ENCODE results near the gene SOX5.

SOX5 gene

GRCh38 chr12:23949348-23950209 lies at the start of gene SOX5:
Gene SOX5 (minus strand): TSS chr12:23949670. CDS start chr12:23949601, 69 bp downstream.
- no peak for DNase-seq

DNA sequence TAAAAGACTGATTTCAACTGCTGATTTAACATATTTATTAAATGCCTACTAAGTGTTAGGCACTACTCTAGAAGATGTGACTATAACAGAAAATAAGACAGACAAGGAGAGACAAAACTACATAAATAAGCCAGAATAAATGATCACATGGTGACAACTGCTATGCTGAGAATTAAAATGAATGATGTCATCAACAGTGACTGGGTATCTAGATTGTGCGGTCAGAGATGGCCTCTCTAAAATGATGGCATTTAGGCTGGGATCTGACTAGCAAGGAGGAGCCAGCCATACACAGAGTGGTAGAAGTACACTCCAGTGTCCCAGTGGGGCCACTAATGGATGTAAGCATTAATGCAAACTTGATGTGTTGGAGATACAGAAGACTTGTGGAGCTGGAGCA lies 37.6 kb upstream of the SOX5 start:
- no peak for DNase-seq

DNA sequence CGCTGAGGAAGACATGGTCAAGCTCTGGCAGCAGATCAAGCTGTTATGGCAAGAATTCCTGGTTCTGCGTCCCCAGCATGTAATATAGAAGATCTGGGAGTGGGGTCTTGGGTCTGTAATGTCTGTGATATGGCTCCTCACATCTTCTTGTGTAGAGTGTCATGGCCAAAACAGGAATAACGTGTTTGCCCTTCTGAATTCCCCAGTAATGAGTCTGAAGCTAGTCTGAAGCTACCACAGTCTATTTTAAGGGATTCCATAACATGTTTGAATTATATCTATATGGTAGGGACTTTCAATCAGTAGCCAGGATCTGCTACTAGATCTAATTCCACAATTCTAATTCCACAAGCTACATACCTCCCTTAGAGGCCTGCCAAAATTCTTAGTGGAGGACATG lies 31.4 kb upstream of the SOX5 start:
- DNase-seq, result no peak

DNA sequence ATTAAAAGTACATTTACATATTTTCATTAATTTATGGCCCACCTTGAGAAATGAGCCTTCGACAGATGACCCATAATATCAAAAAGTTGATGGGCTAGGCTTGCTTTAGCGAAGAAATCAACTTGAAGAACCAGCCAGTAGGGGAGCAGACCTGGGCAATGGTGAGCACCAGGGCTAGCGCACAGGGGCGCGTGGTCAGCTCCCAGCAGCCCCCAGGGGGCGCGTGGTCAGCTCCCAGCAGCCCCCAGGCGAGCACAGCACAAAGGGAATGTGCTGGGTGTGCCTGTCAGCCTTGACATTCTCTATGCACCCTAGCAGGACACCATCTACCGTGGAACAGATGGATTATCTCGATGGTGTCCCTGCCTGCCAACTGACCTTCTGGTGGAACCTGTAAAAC lies 15.3 kb upstream of the SOX5 start:
- no peak for DNase-seq

GRCh38 chr12:23959826-23960225 lies 10.4 kb upstream of the SOX5 start:
- DNase-seq, result no peak

DNA sequence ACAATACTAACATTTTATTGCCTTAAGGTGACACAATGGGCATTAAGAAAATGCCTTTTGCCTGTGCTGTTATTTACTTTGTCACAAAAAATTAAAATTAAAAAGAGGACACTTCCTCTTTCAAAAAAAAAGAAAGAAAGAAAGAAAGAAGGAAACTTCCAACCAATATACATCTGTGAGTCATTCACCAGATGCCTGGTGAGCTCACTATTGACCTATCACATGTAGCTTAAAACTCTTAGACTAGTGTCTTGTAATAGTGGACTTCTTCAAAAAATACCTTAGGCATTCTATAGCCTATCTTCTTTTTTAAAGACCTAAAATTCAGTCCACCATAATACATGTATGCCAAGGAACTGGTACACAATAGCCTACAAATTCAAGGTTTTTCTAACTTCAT lies 4.9 kb upstream of the SOX5 start:
- DNase-seq, result no peak

- no peak for DNase-seq
Observed at GRCh38 chr12:23952071-23952470, 2.6 kb upstream of the SOX5 start.

GRCh38 chr12:23950775-23951451 lies 1.4 kb upstream of the SOX5 start:
- no peak for DNase-seq

GRCh38 chr12:23950210-23950774 lies 822 bp upstream of the SOX5 start:
- no peak for DNase-seq

DNA sequence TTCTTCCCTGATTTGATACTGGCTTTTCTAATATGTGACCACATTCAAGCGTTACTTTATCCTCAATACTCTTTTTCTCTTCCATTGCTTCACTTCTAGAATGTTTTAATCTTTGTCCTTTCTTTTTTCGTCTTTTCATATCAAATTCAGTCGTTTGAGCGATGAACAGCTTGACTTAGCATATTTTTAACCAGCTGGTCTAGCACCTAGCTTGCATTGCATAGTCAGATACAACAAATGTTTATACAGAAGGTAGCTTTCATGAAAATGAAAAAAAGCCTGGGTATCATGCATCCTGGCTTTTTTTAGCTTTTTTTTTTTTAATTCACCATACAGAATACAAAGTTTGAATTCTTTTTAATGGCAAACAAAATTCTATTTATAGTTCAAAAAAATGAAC lies 1.2 kb downstream of the SOX5 start:
- no peak for DNase-seq

- DNase-seq, result no peak
Observed at GRCh38 chr12:23947395-23947794, 2.1 kb downstream of the SOX5 start.

DNA sequence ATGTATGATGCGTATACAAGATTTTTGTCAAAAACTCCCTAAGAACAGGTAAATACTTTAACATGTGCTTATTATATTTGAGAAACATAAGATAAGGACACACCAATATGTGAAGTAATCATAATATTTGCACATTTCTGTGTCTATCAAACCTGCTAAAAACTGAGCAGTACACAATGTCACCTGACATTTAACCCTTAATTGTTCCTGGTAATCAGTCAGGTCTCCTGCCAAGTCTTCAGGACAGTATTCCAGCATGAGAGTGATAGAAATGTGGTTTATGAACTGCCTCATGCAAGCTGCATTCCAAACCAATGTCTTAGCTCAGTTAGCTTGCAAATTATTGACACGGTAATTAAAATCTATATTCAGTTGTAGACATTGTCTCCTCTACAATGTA lies 4.2 kb downstream of the SOX5 start:
- no peak for DNase-seq

- DNase-seq, result no peak
Observed at GRCh38 chr12:23944067-23944466, 5.4 kb downstream of the SOX5 start.

DNA sequence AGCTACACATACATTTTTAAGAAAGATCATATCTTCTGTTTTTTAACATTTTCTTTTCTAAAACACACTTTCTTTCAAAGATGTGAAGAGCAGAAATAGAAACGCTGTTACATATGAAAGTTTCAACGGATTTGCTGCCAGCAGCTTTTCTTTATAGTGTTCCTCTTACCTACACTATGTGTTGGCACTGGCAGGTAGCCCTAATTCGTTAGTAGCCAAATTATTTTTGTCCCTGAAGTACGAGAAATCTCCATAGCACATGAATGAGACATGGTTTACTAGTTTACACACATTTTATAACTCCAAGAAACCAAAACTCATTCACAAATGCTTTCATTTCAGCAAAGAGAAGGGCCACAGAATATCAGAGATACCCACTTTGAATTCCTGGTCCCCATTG lies 6.6 kb downstream of the SOX5 start:
- no peak for DNase-seq

DNA sequence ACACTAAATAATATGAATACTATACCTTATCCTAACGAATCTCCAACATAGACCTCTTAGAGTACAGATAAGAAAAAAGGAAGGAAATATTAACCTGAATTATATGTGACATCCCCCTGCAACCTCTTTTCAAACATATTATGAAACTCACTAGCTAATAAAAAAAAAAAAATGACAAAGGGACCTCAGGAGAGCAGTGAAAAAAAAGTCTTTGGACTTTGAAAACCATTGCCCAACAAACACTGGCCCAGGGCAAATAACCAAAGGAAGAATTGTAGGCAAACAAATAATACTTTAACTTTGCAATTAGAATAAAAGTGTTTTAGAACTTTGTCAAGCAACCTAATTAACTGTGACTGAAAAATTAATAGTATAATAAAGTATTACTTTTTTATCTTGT lies 7.7 kb downstream of the SOX5 start:
- no peak for DNase-seq

DNA sequence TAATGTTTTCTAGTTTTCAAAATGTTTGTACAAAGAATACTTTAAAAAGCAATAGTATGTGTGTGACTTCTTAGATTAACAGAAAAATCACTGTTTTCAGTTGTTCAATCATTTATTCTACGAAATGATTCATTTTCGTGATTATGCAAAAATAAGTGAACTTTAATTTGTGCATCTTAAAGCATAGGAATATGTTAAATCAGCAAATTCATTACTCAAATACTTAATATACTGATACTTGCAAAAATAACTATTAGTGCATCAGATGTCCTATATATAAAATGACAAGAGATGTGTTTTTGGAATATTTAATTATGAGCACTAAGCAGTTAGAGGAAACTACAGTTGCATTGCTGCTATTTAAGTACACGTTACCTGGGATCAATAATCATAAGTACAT lies 11.0 kb downstream of the SOX5 start:
- DNase-seq, result no peak

DNA sequence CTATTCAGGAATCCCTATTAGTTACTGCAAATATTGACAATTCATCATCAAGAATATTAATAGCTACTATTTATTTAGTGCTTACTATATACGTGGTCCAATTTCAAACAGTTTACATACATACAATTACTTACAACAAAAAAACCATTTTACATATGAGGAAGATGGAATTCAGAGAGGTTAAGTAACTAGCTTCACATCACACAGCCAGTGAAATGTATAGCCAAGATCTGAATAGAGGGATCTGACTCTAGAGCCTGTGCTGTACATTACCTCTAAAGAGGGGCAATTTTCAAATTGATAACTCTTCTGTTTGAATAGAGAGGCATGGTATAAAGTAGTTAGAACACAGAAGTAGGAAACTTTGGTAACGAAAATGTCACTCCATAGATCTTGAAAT lies 18.3 kb downstream of the SOX5 start:
- DNase-seq, result no peak

DNA sequence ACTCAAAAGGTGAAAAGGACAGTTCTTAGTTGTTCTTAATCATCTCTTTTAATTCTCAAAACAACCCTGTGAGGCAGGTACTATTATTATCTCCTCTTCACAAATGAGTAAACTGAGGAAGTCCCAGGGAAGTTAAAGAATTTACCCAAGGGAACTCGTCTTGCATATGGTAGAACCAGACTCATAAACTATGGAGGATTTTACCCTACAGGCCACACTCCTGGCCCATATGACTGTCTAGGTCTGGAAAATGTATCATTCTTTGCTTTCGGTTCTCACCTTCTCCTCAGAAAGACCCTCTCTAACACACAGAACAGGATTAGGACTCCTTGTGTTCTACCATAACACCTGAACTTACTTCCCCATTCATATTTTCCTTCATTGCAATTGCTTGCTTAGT lies 18.9 kb downstream of the SOX5 start:
- no peak for DNase-seq

- DNase-seq, result no peak
Observed at GRCh38 chr12:23929906-23930305, 19.6 kb downstream of the SOX5 start.

GRCh38 chr12:23927907-23928306 lies 21.6 kb downstream of the SOX5 start:
- DNase-seq, result no peak

DNA sequence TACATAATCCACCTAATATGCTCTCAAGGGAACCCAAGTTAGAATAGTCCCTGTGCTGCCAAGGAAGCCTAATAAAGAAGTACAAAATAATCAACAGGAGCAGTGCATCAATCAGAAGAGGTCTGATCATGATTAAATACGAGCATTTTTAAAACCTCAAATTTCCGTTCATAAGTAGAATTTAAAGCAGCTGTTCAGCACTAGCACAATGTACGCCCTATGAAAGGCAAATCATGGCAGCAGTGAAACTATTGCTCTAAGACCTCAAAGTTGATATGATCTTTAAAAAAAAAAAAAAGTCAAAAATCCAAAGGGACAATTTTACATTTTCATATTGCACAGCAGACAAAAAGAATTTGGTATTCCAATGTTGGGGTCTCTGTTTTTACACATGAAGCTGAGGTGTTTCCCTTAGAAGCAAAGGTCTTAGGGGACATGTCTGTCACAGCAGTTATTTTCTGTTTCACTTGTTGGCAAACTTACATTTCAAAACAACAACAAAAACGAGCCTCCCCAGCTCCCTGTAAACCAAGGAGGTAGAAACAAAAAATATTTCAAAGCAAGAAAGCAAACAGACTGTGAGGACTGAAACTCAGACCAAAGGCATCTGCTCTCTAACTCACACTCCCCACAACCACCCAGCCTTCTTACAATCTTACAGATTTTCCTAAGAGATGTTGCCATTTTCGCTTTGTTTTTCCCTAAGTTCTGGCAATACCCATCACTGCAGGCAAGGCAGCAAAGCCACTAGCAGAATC lies 28.2 kb downstream of the SOX5 start:
- DNase-seq, result no peak

DNA sequence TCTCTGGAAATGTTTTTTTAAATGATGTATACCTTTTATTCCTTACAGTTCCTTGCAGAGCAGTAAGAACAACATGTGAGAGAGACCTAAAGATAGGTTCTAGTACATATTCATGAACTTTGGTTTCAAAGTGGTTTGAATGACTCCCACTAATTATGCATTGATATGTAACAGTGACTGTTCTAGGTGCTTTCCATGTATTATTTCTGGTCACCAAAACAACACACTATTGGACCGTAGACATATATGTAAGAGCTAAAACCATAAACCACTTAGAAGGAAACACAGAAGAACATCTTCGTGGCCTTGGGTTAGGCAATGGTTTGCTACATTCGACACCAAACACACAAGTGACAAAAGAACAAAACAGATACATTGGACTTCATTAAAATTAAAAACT lies 37.9 kb downstream of the SOX5 start:
- DNase-seq, result no peak

DNA sequence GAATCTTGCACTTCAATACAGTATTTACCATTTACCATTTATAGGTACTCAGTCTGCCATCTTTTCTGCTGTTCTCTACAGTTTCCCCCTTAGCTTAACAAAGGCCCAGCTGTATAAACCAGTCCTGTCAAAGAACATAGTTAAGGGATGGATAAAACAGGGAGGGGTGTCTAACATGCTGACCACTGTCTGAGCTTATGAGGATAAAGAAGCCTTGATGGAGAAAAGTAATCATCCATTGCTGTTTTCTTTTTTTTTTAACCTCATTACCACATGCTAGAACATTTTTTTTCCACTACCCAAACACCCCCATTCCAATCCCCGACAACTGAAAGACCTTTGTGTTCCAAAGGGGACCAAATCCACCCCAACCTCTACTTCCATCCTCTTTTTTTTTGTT lies 39.9 kb downstream of the SOX5 start:
- DNase-seq, result no peak

DNA sequence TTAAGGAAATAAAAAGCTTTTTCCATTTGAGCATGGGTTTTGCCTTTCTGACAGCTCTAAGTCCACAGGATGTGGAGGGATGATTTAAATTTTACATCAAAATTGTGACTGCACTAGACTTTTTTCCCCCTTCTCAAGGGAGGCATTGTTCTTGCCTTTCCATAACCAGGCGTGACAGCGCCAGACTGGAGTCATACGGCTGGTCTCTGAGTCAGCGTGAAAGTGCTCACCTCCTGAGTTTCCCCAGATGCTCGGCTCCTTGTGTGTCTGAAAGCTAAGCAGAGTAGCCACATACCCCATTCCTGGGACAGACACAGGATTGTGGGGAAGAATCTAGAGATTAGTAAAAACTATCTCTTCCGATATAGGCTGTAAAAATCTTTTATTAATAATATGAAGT lies 43.1 kb downstream of the SOX5 start:
- DNase-seq, result no peak

Measured in CD4-positive, alpha-beta T cell treated with Interleukin-12 subunit alpha and Interleukin-12 subunit beta, for 1 hour (primary cell).